DMS114 treated with DMSO at 0.1 percent for 48 hours (cell line): Measurements from ENCODE around the gene ADCY2.

Source experiments
- DNase-seq: peaks from one replicate; lab custom pipeline; 2025; ENCODE audit not compliant: unreplicated experiment; lab: John Stamatoyannopoulos, UW

The ADCY2 gene

GRCh38 chr5:7585807-7586206 lies 189.9 kb downstream of the ADCY2 start:
- no peak for DNase-seq

- DNase-seq = no peak
These were observed 190.5 kb downstream of the ADCY2 start for GRCh38 chr5:7586480-7586879.

GRCh38 chr5:7589800-7590199 lies 193.9 kb downstream of the ADCY2 start:
- no peak for DNase-seq

GRCh38 chr5:7592910-7593309 lies 197.0 kb downstream of the ADCY2 start:
- no peak for DNase-seq

GRCh38 chr5:7597059-7597642 lies 201.2 kb downstream of the ADCY2 start:
- DNase-seq = no peak

- DNase-seq = no peak
These were observed 211.0 kb downstream of the ADCY2 start for GRCh38 chr5:7606840-7607465.

GRCh38 chr5:7608772-7609171 lies 212.8 kb downstream of the ADCY2 start:
- no peak for DNase-seq

- DNase-seq = no peak
These were observed 213.8 kb downstream of the ADCY2 start for GRCh38 chr5:7609726-7610125.

- DNase-seq = no peak
These were observed 214.7 kb downstream of the ADCY2 start for GRCh38 chr5:7610531-7611177.

GRCh38 chr5:7611518-7611917 lies 215.6 kb downstream of the ADCY2 start:
- DNase-seq = no peak

- DNase-seq = no peak
These were observed 219.7 kb downstream of the ADCY2 start for GRCh38 chr5:7615566-7616061.

GRCh38 chr5:7616897-7617296 lies 221.0 kb downstream of the ADCY2 start:
- no peak for DNase-seq

- no peak for DNase-seq
These were observed 226.6 kb downstream of the ADCY2 start for GRCh38 chr5:7622498-7622897.

GRCh38 chr5:7625740-7626139 lies 229.8 kb downstream of the ADCY2 start:
- DNase-seq = no peak

- DNase-seq = no peak
These were observed 232.3 kb downstream of the ADCY2 start for GRCh38 chr5:7628248-7628647.

GRCh38 chr5:7628820-7629219 lies 232.9 kb downstream of the ADCY2 start:
- no peak for DNase-seq

GRCh38 chr5:7629561-7629960 lies 233.6 kb downstream of the ADCY2 start:
- DNase-seq = no peak

- no peak for DNase-seq
These were observed 238.9 kb downstream of the ADCY2 start for GRCh38 chr5:7634837-7635236.

- no peak for DNase-seq
These were observed 242.5 kb downstream of the ADCY2 start for GRCh38 chr5:7638456-7638855.

- DNase-seq = no peak
These were observed 246.1 kb downstream of the ADCY2 start for GRCh38 chr5:7642029-7642428.

- no peak for DNase-seq
These were observed 248.8 kb downstream of the ADCY2 start for GRCh38 chr5:7644723-7645122.

GRCh38 chr5:7650755-7651154 lies 254.8 kb downstream of the ADCY2 start:
- DNase-seq = no peak
